GM19372 (cell line): ENCODE results near the gene GALNT1.
A peak's percentile ranks its signal among the peaks of the same experiment; 100 is the strongest.

ENCODE experiments used
- ATAC-seq: cut with Tn5 transposase; IDR thresholded peaks from one replicate; pipeline ENCODE4 v1.9.1; 2021; ENCODE audit warnings: mild to moderate bottlenecking, low read depth, moderate library complexity; ENCODE audit not compliant: unreplicated experiment

Gene GALNT1

DNA sequence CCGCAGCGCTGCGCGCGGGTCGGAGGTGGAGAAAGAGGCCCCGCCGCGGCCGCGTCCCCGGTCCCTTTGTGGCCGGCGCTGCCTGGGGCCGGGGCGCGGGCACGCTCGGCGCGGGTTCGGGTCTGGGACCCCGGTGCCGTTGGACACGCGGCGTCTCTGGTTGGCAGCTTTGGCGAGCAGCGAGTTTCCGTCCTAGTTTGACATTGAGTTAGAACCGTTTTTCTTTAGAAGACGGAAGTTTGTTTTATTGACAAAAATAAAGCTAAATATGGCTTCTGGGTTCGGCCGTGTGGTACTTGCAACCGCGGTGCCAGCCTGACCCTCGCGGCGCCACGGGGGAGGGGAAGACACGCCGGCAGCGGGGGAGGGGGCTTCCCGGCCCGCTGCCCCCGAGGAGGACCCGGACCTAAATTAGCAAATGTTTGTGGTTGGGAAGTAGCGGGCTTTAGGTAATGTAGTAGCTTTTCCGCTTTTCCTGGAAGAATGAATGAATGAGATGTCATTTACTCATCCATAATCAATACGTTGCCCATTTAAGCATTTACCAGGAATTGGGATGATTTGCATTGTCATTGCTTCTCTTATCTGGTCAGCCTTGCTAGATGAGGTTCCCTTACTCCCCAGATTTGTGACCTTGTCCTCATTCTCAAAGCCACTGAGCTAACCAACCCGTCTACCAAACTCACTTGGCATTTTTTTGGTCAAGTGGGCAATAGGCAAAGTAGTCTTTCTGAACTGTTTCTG lies 530 bp downstream of the GALNT1 start:
- no peak for ATAC-seq

DNA sequence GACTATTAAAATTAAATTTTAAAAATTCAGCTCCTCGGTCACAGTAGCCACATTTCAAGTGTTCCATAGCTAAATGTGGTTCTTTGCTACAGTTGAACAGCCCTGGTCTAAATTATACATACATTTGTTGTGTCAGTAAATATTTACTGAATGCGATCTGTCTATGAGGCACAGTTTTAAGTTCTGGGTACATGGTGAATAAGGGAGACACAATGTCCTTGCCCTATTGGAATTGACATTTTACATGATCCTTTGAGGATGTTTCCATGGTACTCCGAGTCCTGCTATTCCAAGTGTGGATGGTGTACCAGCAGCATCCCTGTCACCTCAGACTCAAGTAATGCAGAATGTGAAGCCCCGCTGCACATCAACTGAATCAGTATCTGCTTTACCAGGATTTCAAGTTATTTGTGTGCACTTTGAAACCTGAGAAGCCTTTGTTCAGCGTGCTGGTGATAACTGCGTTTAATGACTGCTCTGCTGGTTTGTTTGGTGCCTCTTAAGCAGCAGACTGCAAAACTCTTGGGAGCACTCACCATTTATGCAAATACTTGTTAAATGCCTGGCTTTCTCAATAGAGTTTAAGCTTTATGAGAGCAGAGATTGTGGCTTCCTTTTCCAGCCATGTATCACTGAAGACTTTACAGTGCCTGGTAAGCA lies 1.5 kb downstream of the GALNT1 start:
- ATAC-seq: no peak

DNA sequence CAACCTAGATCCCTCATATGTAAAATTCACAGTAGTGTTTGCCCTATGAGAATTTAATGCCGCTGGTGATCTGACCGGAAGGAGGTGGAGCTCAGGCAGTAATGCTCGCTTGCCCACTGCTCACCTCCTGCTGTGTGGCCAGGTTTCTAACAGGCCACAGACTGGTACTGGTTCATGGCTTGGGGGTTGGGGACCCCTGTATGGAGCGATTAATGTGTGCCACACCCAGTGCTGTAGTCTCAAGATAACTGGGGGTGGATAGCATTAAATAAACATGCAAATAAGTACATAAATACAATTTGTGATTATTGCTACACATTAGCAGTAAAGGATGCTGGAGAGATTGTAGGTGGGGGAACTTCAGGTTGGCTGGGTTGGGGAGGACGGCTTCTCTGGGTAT lies 3.2 kb downstream of the GALNT1 start:
- ATAC-seq: no peak

DNA sequence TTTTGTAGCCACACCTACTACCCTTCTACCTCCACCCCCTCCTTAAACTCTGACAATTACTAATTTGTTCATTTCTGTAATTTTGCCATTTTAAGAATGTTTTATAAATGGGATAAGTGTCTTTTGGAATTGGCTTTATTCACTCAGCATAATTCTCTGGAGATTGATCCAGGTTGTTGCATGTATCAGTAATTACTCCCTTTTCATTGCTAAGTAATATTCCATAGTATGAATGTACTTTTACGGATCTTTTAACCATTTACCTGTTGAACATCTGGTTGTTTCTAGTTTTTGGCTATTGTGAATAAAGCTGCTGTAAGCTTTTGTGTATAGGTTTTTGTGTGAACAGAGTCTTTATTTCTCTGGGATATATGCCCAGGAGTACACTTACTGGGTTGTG lies 4.1 kb downstream of the GALNT1 start:
- ATAC-seq: no peak

DNA sequence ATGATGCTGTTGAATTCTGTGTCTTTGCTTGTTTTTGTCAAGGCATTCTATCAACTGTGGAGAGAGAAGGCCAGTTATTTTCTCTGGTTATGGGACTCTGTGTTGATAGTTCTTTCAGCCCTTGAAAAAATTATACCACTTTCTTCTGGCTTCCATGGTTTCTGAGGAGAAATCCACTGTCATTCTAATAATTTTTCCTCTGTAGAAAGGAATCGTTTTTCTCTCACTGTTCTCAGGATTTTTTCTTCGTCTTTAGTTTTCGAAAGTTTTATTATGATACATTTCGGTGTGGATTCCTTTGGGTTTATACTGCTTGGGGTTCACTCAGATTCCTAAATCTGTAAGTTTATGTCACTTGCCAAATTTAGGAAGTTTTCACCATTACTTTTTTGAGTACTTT lies 6.6 kb downstream of the GALNT1 start:
- no peak for ATAC-seq

DNA sequence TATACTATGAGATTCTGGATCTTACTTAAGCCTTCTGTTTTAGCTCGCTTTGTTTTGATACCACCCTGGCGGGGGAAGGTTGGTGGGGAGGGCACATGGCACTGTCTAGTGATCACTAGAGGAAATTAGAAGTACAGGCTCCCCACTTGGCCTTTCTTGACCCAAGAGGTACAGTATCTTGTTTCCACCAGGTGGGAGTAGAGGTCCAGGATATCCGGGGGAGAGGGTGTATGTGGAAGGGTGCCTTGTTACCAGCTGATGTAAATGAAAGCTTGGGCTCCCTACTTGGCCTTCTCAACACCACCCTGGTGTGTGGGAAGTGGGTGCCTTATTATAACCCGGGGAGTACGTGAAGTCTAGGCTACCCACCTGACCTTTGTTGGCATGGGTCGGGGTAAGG lies 7.5 kb downstream of the GALNT1 start:
- no peak for ATAC-seq

DNA sequence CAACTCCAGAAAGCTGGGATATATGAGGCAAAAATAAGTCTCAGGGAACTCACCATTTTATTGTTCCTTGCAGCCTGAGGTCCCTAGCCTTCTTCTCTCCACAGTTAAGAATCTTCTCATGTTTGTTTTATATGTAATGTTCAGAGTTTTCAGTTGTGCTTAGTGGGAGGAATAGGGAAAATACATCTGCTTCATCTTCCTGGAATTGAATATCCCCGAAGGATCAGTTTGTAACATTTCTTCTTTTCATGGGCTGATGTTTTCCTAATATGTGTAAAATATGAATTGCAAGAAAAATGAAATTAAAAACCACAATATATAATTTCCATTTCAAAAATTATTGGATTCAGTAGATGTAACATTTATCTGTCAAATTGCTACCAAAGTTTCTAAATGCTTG lies 8.0 kb downstream of the GALNT1 start:
- ATAC-seq: no peak

DNA sequence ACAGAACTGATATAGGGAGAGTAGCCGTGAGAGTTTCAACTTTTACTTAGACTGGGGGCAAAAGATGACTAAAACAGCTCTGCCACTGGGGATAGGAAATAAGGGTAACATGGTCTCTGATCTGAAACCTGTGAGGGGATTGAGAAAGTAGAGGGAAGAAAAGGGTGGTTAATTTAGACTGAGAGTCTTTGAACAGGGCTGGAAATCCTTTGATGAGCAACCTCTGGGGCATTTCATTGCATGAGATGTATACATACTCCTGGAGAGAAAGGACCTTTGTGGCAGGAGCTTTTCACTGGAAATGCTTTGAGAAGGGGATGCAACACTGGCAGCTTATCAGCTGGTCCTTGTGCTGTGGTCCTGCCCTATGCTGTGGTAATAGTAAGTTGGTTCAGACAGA lies 9.4 kb downstream of the GALNT1 start:
- ATAC-seq: no peak

DNA sequence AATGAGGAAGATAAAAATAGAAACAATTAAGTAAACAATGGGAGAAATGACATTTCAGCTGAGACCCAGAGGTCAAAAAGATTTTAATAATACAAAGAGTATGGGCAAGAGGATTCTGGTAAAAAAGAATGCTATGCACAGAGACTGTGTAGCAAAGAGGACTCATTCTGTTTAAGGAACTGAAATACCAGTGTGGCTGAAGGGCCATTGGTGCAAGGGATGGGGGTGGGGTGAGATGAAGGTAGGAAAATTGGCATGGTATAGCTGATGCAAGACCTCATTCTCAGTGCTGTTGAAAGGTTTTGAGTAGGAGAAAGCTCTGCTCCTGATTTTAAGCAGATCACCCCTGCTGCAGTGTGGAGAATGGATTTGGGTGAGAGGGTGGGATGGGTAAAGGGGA lies 10.8 kb downstream of the GALNT1 start:
- peak; percentile 99 for ATAC-seq

DNA sequence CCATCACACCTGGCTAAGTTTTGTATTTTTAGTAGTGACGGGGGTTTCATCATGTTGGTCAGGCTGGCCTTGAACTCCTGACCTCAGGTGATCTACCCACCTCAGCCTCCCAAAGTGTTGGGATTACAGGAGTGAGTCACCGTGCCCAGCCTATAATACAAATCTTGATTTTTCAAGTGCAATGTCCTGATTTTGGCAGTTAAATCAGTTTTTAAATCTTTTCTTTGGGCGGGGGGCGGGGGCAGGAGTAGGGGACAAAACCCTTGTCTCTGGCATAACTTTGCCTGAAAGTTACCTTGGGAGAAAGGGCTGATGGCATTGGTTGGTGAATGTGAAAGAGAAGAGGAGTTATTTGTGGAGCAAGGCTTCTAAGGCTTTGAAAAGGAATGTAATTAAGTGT lies 12.3 kb downstream of the GALNT1 start:
- no peak for ATAC-seq

DNA sequence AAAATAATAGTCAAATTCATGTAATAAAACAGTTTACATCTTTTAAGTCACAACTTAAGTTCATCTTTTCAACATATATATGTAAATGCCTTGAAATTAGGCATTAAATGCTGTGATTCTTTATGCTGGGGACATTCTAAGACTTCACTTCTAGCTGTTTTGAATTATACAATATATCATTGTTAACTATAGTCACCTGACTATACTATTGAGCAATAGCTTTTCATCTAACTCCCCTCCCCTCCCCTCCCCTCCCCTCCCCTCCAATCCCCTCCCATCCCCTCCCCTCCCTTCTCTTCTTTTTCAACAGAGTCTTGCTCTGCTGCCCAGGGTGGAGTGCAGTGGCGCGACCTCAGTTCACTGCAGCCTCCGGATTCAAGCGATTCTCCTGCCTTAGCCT lies 16.2 kb downstream of the GALNT1 start:
- ATAC-seq: no peak

DNA sequence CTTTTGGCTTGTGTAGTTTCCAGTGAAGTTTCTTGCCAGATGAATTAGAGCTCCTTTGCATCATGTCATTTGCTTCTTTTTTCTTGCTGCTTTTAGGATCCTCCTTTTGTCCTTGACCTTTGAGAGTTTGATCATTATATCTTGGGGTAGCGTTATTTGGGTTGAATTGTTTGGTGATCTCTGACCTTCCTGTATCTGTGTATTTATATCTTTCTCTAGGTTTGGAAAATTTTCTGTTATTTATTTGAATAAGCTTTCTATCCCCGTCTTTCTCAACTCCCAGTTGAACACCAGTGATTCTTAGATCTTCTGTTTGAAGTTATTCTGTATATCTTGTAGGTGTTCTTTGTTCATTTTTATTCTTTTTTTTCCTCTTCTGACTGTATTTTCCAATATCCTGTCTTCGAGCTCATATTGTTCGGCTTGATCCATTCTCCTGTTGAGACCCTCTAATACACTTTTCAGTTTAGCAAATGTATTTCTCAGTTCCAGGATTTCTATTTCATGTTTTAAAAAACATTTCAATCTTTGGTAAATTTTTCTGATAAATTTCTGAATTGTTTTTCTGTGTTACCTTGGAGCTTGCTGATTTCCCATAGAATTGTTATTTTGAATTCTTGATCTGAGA lies 20.8 kb downstream of the GALNT1 start:
- ATAC-seq: no peak

DNA sequence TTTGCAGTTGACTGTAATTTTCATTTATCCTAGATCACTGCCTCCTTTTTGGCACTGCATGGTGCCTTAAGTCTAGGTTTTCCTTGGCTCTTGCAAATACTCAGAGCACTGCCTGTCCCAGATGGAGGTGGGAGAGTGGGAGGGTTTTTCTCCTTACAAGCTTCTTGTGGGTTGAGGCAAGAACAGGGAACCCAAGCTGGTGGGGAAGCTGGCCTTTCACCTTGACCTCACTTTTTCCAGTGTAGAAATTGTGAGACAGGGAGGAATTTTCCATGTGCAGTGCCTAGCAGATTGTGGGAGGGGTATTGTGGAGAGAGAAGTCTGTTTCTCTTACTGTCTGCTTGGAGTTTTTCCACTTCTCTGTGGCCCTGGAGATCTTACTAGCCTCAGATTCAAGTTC lies 21.5 kb downstream of the GALNT1 start:
- no peak for ATAC-seq

DNA sequence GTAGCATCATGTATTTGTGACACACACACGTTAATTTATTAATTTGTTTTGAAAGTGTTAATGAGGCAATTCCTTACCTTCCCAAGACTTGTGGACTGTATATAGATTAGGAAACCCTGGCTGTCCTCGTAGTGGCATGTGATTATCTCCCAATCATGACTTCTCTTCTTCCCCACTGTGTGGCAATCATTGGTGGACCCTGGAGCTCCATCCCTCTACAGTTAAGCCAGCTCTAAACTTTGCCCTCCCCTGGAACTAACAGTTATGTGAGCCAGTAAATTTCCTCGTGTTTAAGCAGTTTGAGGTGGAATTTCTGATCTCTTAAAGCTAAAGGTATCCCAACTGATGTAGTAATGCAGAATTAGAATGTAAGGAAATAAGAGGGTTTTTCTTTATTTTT lies 22.0 kb downstream of the GALNT1 start:
- no peak for ATAC-seq

DNA sequence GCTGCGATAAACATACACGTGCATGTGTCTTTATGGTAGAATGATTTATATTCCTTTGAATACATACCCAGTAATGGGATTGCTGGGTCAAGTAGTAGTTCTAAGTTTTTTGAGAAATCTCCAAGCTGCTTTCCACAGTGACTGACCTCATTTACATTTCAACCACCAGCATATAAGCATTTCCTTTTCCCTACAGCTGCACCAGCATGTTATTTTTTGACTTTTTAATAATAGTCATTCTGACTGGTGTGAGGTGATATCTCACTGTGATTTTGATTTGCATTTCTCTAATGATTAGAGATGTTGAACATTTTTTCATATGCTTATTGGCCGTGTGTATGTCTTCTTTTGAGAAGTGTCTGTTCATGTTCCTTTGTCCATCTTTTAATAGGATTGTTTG lies 22.8 kb downstream of the GALNT1 start:
- no peak for ATAC-seq

DNA sequence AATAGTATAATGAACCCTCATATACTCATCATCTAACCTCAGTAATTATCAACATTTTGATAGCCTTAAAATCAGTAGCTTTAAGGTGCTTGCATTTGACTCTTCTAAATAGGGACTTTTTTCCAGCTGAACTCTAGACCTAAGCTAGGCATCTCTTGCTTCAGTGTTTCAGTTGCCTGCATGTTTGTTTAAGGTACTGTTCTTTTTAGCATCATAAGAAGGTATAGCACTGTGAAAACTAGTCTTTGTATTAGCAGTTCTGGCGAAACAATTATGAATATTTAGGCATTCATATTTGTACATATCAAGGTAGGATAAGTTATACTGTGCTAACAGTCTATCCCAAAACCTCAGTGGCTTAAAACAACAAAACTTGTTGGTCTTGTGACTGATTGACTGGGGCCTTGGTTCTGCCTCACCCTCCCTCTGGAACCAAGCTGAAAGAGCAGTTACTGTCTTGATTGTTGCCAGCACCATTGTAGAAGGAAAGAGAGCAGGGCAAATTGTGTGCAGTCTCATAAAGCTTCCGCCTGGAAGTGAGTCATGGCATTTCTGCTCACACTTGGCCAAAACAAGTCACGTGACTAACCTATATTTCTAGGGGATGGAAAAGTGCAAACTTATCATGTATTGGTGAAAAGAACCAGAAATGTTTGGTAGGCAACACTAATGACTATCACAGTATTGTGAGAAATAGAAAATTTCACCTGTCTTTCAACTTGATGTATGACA lies 24.3 kb downstream of the GALNT1 start:
- ATAC-seq: no peak

DNA sequence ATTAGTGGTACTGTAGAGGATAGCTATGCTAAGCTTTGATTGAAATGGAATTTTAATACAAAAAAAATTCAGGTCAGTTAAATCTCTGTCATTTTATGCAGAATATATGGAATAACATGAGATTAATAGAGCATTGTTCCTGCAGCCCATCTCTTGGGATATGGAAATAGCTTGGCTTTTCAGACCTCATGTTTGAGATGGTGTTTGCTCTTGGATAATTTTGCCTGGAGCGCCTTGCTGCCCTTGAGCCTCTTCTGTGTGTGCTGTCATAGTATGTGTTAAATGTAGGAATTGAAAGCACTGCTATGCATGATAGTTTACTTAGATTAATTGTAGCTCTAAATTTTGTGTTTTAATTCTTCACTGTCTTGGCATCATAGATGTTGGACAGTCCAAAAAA lies 27.7 kb downstream of the GALNT1 start:
- ATAC-seq: no peak

DNA sequence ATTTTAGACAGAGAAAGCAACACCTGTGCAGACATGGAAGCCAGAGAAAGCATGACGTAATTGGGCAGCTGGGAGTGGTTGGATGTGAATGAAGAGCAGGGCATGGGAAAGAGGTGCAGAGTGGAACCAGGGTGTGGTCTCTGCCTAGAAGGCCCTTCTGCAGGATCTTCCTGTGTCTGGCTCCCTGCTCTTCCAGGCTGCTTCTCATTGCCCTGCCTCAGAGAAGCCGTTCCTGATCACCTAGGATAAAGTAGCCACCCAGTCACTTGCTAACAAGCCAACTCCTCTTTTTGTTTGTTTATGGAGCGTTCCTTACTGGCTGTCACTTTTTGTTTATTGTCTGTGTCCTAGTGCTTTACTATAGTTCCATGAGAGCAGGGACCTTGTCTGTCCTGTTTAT lies 28.5 kb downstream of the GALNT1 start:
- ATAC-seq: no peak

DNA sequence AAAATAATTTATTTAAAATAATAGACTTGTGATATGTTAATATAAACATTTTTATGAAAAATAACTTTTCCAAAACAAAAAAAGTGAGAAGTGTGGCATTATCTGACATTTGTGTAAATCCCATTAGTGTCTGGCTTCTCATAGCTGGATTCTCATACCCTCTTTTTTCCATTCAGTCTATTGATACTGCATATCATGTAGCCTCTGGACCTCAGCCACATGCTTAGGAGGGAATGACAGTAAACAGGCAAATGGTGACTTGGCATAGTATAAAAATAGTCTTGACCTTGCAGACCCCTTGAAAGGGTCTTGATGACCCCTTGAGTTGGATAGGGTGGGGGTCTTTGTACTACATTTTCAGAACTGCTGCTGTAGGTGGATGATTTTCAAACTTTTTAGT lies 29.2 kb downstream of the GALNT1 start:
- ATAC-seq: no peak

DNA sequence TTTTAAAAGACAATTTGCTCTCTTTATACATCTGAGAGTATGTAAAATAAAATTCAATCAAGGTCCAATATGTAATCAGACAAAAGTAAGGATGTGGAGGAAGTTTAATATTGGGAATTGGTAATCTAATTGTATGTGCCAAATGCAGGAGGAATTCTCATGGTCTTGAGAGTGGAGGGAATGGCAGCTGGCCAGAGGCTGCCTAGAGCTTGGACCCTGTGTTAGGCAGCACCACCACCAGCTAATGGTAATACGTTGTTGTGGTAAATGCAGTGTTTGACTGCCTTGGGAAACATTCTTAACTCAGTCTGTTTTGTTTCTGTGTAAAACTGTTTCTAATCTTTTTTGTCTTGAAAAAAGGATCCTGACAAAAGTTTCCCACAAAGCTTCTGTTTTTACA lies 30.0 kb downstream of the GALNT1 start:
- ATAC-seq: no peak

DNA sequence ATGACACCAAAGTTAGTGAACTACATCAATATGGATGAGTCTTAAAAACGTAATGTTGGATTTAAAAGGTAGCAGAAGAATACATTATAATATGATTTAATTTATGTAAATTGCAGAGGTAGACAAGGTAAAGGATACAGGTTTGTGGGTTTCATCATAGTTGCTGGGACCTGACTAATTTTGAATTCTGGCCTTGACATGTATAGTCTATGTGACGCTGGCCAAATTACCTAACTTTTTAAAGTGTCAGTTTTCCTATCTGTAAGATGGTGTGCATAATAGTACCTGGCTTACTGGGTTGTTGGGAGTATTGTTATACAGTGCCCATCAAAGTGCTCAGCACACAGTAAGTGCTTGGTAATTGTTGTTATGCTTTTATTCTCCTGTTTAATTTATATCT lies 34.5 kb downstream of the GALNT1 start:
- ATAC-seq: no peak
